NCI-H128 (cell line): Measurements from ENCODE around the gene DEFB132.

Experiments used
- DNase-seq: peaks from one replicate; lab custom pipeline; 2025; ENCODE audit not compliant: unreplicated experiment; lab: John Stamatoyannopoulos, UW

The DEFB132 gene

GRCh38 chr20:259981-260380, 2.5 kb downstream of the DEFB132 start:
- no peak for DNase-seq

DNA sequence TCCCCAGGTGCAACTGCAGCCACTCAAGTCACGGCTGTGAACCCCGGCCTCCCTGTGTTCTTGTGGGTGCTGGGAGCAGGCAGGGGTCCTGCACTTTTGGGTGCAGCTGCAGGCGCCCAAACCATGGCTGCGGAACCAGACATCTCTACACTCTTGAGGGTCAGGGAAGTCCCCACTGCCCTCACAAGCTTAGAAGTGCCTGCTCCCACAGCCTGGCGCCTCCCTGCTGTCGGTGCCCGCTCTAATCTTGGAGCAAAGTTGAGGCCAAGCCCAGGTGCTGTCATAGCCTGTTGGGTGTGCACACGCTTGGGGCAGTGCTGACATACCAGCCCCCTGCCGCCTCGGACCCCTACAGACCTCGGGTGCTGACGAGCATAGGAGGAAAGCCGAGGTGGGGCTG, 6.2 kb downstream of the DEFB132 start:
- no peak for DNase-seq

DNA sequence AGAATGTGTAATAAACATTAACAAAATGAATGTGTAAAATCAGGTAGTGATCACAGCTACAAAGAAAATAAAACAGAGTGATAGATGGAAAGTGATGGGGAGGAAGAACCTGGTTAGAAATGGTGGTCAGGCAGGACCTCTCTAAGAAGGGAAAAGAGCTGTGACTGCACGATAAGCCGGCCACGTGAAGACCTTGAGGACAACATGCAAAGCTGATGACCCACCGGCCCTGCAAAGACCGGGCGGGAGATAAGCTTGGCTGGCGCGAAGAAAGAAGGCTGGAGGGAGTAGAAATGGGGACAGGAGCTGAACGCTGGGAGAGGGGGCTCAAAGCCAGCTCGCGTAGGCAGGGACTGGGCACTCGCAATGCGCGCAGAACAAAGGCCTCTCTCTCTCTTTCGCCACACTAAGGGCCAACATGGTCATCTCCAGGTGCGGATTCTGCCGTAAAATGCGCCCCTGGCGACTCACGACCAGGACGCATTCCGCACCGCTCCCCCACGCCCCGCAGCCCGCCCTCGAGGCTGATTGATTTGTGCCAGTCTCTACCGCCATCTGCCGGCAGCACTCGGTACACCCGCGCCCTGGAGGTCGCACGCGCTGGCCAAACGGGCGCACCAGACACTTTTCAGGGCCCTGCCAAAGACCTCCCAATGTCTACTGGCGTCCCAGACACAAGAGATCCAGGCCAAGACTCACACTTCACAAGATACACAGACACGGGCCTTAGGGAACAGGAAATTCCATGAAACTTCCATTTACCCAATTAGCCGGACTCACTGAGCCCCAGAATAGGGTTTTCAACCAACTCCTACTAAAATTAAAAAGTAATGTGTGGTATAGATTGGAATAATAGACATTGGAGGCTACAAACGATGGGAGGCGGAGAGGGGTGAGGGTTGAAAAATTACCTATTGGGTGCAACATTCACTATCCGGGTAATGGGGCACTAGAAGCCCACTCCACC, 9.4 kb downstream of the DEFB132 start:
- peak; percentile 58 for DNase-seq

GRCh38 chr20:270517-270916, 13.0 kb downstream of the DEFB132 start:
- DNase-seq = no peak

- no peak for DNase-seq
These were observed 13.5 kb downstream of the DEFB132 start for GRCh38 chr20:271069-271468.

DNA sequence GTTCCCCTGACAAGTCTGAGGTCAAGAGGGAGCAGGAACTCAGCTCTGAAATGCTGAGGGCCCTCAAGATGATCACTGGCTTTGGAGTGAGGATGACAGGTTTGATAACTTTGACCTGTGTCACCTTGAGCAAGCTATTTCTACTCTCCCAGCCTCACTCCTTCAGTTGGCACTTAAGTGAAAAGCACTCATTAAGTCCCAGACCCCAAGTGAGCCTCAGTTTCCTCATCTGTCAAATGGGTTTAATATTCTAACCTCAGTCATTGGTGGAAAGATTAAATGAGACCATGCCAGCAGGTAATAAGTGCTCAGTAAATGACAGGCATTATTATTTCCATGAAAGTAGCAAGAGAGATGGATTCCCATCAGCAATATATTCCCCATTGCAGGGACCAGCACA, 14.0 kb downstream of the DEFB132 start:
- no peak for DNase-seq

DNA sequence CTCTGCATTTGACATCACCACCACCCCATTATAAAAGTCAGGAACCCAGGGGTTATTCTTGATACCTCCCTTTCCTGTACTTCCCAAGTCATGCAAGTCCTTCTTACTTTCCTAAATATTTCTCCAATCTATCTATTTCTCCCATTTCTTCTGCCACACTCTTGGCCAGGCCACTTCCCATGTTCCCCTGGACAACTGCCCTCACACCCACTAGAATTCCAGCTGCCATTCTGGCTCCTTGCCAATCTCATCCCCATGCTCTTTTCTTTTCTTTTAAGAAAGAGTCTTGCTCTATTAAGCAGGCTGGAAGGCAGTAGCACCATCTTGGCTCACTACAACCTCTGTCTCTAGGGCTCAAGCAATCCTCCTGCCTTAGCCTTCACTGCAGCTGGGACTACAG, 15.2 kb downstream of the DEFB132 start:
- DNase-seq = no peak

GRCh38 chr20:273884-274283, 16.4 kb downstream of the DEFB132 start:
- no peak for DNase-seq

- no peak for DNase-seq
These were observed 18.3 kb downstream of the DEFB132 start for GRCh38 chr20:275791-276190.

- no peak for DNase-seq
These were observed 19.3 kb downstream of the DEFB132 start for GRCh38 chr20:276620-277495.

- DNase-seq = no peak
These were observed 19.9 kb downstream of the DEFB132 start for GRCh38 chr20:277496-277781.

DNA sequence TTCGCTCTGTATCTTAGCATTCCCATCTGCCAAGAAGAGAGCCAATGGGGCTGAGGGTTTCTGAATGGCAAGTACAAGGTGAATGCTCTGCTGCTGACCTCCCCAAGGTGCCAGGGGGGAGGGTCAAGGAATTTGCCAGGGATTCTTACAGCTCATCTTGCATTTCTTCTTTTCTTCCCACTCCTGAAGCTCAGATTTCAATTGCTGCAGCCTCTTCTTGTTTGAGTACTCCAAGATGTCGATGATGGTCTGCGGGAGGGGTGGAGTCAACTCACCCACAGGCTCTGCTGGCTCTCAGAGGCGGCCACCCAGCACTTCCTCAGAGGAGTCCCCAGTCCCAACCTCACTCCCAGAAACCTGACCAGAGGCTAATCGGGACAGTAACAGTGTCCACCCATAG, 20.7 kb downstream of the DEFB132 start:
- no peak for DNase-seq

DNA sequence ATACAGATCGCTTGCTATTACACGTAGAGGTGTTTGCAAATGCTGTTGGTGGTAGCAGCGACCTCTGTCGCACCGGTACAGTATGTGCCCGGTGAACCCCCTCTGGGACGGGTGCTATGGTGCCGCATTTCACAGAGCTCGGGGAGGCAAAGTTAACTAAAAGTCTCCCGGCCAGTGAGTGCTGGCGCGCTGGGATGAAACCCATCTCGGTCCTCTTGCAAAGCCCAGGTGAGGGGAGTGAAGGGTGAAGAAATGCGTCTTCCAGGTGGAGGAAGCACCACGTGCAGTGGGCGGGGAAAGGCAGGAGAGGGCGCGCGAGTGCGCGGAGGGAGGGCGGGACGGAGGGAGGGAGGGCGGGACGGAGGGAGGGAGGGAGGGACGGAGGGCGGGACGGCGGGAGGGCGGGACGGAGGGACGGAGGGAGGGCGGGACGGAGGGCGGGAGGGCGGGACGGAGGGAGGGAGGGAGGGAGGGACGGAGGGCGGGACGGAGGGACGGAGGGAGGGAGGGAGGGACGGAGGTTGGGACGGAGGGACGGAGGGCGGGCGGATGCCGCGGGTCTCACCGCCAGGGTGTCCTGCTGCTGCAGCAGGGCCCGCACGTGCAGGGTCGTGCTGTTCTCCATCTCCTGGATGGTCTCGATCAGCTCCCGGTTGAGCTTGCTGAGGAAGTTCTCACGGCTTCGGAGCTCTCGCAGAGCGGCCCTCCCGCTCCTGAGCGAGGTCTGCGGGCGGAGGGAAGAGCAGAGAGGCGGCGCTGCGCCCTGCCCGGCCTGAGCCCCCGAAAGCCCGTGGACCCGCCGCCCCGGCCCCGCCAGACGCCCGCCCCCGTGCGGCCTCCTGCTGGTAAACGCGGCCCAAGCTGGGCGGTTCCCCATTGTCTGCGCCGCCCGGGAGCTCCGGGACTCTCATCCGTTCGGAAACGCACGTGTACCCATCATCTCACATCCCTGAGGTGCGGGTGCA, 21.4 kb downstream of the DEFB132 start:
- no peak for DNase-seq

- no peak for DNase-seq
These were observed 26.6 kb downstream of the DEFB132 start for GRCh38 chr20:284172-284571.

GRCh38 chr20:286508-286907, 29.0 kb downstream of the DEFB132 start:
- no peak for DNase-seq

DNA sequence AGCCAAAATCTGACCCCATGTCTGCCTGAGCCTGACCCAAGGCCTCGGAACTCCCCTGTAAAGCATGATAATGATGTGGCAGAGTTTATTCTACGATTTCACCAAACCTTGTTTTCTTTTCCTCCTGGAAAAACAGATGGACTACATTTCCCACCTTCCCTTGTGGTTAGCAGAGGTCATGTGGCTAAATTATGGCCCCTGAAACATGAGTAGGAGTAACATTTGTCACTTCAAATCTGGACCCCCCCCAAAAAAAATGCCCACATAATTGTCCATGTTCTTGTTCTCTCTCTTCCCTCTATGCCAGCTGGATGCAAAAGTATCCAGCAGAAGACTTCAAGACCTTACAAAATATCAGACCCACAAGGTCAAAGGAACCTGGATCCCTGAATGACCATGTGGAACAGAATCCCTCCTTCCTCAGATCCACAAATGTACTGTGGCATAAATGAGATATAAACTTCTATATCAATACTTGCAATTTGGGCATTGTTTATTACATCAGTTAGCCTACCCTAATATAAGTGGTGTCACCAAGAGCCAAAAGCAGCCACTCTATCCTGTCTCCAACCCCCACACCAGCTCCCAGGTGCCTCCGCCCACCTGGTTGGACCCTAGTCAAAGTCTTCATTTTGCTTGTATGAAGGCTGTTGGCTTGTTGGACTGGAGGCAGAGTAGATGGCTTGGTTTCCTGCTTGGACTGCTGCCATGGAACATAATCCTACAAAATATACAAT, 31.6 kb downstream of the DEFB132 start:
- DNase-seq = no peak

DNA sequence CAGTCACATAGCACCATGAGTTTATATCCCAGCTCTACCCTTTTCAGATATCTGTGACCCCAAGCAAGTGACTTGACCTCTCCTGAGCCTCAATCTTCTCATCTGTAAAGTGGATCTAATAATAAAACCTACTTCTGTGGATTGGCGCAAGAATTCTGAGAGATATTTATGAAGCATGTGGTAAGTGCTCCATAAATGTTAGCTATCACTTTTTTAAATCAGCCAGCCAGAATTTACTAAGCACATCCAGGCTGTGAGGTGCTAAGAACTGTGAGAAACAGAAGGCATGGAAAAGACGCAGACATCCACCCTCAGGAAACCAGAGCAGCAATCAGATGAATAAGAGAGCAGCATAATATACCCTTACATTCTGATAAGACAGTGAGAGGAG, 32.2 kb downstream of the DEFB132 start:
- DNase-seq = no peak

DNA sequence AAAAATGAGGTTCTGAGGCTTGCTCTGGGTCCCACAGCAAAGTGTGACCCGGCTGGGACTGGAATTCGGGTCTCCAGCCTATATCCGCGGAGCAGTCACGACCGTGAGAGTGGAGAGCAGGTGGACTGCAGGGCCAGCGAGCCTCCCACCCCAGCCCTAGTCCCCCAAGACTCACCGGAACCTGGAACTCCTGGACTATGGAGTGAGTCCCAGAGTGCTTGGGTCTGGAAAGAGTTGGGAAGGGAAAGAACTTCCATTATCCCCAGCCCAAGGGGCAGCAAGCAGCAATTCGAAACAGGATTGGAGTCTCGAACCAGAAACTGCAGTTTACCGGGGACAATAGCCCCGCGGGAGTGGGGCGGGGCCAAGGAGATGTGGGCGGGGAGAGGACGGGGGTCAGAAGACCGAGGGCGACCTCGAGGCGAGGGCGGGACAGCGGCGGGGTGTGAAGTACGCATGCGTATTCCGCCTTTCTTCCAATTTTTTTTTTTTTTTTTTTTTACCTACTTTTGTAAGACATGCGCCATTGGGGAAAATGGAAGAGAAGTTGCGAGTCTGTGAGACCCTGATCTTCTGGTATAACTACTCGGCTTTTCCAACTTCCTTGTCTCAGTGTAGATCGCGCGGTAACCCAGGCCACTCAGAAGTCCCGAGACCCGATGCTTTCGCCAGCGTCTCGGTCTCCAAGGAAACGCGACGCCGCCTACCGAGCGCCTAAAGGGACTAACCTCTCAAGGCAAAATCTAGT, 32.7 kb downstream of the DEFB132 start, which contains the start of gene C20orf96:
C20orf96 (minus strand) TSS at position 667 of the 748 bp plus-strand sequence; CDS start at position 527, 140 bp downstream.
- peak; percentile 77 for DNase-seq

DNA sequence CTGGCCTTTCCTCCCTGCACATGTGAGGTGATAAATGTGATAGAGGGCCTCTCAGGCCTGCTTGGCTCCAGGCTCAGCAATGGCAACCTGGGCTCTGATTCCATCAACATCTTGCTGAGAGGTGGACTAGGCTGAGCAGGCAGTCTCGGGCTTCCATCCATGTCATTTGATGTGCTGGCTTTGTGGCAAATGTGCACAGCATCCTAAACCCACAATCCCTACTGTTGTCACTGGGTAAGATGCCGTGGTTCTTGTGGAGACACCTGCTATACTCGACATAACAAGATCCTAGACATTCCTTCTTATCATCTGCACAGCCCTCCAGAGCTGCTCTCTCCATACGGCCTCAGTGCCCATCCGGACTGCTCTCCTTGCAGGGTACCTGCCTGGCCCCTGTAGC, 37.1 kb downstream of the DEFB132 start:
- no peak for DNase-seq
